HG03095 (cell line): ENCODE data around the gene AGRN.
"Not testable (repeated sequence)": the region's sequence is repeated elsewhere in the genome, so short reads cannot be mapped to it uniquely, and the experiment has no call there.

ENCODE experiments used
- ATAC-seq: cut with Tn5 transposase; IDR thresholded peaks from one replicate; pipeline ENCODE4 v1.9.1; 2021; ENCODE audit warnings: moderate library complexity; ENCODE audit not compliant: unreplicated experiment

The AGRN gene

DNA sequence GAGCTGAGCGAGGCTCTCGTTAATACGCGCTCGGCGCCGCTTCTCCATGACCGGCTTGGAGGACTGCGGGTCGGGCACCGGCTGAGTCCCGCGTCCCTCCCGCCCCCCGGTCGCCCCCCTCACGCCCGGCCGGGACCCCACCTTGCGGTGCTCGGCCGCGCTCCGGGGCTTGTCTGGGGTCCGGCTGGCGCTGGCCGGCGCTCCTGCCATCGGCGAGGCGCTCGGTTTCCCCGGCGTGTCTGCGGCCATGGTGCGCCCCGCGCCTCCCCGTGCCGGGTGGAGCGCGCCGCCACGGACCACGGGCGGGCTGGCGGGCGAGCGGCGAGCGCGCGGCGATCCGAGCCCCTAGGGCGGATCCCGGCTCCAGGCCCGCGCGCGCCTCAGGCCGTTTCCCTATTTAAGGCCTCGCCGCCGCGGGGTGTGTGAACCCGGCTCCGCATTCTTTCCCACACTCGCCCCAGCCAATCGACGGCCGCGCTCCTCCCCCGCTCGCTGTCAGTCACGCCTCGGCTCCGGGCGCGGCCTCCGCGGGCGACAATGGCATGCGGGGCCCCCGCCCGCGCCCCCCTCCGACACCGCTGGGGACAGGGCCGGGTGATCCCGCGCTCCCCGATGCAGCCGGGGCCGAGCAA lies 20.1 kb upstream of the AGRN start, which contains the start of gene HES4:
Gene HES4 (minus strand): TSS at position 373 of the 632 bp plus-strand sequence. CDS start 124 bp downstream, at position 249.
- ATAC-seq = no peak

DNA sequence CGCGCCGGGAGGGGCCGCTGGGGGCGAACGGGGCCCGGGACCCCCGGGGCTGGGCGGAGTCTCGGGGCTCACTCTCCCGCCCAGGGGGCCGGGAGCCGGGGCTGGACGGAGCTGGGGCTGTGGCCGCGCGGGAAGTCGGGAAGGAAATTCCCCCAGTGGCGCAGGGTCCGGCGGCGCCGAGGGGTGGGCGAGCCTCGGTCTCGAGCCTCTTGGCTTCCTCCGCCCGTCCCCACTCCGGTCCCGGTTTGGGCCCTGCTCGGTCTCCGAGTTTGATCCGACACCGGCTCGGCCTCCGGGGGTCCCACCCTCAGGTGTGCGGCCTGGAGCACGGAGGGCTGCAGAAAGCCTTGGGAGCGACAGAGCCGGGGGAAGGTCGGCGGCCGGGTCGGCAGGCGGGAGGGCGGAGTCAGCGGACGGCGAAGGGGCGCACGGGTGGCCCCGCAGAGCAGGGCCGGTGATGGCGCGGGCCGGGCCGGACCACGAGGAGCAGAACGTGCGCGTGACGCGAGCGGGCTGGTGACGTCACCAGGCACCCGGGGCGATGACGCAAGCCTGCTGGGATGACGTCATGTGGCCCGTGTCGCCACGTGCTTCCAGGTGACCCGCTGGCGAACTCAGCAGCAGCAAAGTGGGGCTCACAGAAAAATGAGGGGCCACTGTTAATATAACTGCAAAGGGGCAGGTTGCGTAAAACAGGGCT lies 19.4 kb upstream of the AGRN start:
- no peak for ATAC-seq

DNA sequence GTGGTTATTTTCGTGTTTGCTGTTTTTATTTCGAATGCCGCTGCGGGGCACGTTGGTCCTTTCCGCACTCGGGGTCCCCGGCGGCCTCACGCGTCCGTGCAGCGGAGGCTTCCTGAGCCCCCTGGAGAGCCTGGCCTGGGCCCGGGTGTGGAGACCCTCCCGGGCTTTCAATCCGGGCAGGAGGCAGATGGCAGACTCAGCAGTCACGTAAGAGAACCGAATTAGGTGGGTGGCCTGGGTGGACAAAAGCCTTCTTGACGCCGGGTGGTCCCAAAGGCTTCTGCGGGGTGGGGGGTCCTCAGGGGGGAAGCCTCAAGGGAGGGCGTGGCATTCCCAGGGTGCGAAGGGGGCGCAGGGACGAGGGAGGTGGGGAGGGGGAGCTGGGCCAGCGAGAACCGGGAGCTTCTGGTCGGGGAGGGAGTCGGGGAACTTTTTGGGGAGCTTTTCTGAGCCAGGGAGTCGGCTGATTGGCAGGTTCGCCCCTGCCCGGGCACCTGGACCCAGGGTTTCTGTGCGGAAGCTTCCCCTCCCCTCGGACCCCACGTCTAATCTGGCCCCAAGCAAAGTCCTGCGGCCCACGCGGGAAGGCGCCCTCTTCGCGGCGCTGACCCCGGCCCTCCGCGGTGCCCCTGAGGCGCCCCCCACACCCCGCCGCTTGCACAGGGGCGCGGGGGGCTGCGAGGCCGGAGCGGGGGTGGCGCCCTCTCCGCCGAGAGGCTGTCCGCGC lies 18.7 kb upstream of the AGRN start:
- ATAC-seq = no peak

DNA sequence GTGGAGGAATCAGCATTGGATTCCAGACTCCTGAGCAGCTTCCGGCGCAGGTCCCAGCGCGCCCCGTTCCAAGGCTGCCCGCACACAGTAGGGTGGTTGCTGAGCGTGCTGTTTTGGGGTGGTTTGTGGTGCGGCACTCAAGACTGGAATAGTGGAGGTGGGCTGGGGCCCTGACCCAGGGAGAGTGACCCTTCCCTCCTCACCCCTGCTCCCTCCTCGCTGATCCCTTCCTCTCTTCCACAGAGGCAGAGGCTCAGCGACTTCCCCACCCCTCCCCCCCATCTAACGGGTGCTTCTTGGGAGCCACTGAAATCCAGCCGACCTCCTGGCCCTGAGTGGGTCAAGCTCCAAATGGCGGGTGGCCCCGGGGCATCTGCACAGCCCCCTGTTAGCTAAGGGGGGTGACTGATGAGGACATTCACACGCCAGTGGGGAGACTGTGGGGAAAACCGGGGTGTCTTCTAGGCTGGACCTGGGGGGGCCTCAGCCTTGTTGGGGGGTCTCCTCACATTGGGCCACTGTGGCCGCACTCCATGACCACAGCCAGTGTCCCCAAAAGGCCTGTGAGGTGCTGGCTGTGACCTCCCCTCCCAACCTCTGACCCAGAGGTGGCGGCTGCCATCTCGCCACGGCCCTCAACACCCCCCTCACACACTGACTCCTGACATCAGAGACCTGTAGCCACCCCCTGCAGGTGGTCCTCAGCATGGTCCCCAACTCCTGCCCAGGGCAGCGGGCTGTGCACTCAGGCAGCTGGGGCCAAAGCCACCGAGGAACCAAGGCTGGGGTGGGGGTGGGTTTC lies 16.1 kb upstream of the AGRN start:
- no peak for ATAC-seq

DNA sequence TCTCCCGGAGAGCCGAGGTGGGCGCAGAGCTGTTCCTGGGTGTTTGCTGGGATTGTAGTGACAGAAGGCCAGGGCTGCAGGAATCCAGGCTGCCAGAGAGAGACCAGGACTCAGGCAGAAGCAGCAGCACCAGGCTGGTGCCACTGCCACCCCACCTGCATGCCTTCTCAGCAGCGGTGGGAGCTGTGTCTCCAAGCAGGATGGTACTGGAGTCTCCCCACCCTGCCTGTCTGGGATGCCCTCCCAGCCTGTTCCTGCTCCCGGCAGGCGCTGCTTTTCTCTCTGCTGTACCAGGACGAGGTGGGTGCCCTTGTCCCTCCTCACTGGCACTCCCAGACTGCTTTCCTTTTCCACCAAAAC lies 15.5 kb upstream of the AGRN start:
- no peak for ATAC-seq

DNA sequence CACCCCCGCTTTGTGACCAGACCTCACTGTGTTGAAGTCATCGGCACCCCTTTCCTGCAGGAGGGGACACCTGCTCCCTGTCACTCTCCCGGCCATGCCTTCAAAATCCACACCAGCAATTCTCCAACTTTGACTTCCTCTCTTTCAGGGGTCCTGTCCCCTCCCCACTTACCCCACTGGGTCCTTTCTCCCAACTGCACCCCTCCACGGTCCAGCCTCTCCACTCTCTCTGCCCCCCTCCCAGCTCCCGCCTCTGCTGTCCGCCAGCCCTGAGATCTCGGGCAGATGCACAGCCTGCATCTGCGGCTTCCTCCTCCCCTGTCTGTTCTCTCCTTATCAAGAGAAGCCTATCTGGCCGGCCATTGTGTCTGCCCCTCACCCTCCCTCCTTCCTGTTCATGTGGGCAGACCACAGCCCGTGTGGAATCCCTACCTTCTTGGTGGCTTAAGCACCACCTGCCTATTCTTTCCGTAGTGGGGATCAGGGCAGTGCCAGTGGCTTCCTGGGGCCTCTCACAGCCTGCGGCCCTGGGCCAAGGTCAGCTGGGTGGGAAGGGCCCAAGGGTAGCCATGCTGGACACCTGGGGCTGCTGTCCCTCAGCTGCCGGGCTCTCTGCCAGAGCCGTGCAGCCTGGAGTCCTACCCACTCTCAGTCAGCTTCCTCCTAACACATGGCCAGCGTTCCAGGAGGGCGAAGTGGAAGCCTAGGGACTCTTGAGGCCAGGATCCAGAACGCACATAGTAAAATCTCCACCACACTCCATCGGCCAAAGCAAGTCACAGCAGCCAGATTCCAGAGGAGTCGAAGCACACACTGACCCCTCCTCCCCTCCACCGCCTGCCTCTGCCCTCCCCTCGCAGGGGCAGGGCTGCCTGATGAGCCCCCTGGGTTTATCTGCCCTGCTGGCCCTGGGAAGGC lies 14.9 kb upstream of the AGRN start:
- ATAC-seq = no peak

DNA sequence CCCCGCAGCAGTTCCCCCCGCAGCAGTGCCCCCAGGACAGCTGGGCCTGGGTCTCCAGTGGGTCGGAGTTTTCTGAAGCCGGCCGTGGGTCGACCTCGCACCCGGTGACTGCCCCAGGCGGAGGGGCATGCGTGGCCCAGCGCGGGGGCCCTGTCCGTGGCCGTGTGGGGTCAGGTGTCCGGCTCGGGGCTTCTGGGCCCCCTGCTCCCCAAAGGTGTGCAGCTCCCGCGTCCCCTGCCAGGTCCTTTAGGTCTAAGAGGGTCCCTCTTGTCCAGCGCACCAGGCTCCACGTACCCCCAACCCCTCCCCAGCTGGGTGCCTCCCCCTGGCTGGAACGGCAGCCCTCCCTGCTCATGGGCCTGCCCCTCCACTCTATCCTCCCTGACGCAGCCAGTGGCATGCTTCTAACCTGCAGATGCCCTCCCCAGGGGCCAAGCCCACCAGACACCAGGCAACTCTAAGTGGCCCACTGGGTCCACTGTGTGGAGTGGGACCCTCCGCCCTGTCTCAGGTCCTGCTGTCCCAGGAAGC lies 14.1 kb upstream of the AGRN start:
- ATAC-seq = no peak

DNA sequence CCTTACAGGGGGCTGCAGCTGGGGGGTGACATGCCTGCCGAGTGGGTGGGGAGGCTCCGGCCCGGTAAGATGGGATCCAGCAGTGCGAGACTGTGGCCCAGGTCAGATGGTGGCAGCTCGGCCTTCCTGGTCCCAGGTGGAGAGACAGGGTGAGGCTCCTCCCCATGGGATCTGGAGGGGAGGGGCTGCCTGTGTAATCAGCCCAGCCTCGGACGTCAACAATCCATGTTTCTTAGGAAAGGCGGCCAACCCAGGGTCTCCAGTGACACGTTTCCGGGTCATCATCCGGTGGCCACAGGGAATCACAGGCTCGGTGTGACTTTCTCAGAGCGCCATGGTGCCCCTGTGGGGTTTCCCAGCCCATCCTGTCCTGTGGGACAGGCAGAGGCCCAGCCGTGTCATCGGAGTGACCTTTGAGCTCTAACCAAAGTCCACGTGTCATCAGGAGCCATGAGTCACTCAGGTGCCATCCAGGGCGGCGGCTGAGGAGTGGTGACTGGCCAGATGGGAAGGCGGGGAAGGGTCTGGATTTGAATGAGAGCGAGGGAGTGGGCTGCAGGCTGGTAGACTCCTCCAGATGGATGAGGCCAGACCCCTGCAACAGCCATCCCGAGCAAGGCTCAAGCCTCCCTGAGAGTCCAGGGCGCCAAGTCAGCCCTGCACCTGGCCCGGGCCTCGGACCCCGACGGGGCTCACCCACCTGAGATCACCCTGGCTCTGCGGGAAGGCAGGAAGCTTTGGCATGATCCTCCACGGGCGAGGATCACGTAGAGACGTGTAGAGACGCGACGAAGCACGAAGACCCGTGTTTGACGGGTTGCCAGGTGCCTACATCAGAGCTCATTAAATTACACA lies 13.4 kb upstream of the AGRN start:
- ATAC-seq = no peak

DNA sequence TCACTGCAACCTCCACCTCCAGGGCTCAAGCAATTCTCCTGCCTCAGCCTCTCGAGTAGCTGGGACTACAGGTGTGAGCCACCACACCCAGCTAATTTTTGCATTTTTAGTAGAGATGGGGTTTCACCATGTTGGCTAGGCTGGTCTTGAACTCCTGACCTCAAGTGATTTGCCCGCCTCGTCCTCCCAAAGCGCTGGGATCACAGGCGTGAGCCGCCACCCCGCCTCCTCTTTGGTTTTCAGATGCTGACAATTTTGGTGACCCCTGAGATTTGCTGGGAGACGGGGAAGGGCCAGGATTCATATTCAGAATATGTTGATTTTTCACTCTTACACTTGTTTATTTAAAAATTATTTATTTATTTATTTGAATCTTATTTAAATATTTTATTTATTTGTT lies 9.8 kb upstream of the AGRN start:
- ATAC-seq = not testable (repeated sequence)

DNA sequence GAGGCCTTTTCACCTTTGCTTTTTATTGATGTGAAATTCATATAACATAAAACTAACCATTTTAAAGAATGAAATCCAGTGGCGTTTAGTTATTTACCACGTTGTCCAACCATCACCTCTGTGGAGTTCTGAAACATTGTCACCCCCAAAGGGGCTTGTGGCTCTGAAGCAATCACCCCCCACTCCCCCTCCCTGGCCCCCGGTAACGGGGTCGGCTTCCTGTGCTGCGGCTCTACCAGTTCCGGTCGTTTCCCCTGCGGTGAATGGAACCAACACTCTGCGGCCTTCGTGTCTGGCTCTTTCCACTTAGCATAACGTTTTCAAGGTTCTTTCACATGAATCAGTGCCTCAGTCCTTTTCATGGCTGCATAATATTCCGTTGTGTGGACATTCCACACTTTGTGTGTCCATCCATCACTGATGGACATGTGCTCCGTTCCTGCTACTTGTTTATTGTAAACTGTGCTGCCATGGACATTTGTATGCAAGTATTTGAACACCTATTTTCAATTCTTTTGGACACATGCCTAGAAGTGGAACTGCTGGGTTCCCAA lies 8.4 kb upstream of the AGRN start:
- no peak for ATAC-seq

DNA sequence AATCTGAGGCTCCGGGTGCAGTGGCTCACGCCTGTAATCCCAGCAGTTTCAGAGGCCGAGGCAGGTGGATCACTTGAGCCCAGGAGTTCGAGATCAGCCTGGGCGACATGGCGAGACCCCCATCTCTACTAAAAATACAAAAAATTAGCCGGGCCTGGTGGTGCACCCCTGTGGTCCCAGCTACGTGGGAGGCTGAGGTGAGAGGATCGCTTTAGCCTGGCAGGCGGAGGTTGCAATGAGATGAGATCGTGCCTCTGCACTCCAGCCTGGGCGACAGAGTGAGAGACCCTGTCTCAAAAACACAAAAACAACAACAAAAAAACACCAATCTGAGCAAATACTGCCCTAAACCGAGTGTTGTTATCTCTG lies 7.2 kb upstream of the AGRN start:
- not testable (repeated sequence) for ATAC-seq

DNA sequence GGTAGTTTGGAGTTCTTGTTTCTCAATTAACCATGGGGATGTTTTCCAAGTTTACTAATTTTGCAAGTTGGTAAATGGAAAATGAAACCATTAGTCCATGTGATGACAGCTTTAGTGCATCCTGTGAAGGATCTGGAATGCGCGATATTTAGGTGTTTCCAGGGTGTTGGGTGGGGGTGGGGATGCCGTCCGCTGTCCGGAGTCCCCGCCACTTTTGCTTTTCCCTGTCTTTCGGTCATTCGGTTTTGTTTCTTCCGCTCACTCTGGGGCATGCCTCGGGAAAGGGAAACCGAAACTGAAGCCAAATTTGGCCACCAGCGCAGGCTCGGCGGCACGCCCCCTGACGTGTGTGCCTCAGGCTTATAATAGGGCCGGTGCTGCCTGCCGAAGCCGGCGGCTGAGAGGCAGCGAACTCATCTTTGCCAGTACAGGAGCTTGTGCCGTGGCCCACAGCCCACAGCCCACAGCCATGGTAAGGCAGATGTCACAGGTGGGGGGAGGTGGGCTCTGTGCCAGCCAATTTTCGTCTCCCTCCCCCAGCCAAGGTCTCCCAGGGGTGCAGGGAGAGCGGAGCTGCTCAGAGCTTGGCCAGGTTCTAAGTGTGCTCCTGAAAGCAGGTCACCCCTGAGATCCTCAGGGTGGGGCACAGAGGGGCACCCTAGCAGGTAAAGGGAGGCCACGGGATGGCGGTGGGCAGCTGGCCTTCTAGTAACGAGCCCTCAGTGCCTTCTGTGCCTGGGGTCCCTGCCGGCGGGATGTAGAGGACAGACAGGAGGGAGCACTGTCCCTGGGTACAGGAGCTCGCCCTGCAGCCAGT lies 6.6 kb upstream of the AGRN start, which contains the start of gene ISG15:
Gene ISG15 (plus strand): TSS at position 393 of the 817 bp plus-strand sequence. CDS start 77 bp downstream, at position 470.
- peak; percentile 76 for ATAC-seq

DNA sequence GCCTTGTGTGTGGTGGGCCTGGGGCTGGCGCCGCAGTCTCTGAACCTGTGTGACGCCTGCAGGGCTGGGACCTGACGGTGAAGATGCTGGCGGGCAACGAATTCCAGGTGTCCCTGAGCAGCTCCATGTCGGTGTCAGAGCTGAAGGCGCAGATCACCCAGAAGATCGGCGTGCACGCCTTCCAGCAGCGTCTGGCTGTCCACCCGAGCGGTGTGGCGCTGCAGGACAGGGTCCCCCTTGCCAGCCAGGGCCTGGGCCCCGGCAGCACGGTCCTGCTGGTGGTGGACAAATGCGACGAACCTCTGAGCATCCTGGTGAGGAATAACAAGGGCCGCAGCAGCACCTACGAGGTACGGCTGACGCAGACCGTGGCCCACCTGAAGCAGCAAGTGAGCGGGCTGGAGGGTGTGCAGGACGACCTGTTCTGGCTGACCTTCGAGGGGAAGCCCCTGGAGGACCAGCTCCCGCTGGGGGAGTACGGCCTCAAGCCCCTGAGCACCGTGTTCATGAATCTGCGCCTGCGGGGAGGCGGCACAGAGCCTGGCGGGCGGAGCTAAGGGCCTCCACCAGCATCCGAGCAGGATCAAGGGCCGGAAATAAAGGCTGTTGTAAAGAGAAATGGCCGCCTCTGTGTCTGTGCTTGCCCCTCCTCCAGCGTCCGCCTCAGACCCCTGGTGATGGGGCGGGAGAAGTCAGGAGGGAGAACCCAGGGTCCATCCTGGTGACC lies 5.8 kb upstream of the AGRN start:
- ATAC-seq = no peak

DNA sequence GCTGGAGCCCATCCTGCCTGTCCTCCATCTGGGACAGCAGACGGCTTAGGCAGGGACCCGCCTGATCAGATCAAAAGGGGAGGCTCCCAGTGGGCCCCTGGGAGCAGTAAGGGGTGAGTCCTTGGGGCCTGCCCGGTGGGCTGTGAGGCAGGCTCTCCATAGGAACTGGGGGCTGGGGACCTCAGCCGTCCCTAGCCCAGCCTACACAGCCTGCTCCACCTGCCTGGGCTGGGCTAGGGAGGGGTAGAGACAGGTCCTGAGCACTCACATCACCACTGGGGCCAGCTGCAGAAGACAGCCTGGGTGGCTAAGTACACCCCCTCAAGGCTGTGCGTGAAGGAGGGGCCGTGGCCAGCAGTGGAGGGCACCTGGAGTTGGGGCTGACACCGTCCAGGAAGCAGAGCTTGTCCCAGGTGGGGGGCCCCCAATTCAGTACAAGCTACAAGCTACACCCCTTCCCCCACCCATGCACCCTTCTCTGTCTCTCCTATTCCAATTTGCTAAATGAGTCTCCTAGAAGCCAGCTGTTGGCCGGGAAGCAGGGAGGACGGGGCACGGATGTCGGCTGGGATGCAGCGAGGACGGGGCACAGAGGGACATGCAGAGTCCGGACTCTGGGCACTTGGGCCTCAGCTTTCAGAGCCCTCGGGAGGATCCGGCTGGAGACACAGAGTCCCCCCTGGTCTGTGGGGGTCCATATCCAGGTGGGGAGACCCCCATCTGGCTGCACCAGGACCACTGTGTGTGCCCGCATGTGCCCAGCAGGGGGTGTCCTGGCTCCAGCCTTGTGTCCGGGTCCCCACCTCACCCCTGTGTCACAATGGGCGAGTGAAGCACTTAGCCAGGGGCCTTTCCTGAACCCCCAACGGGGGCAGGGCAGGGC lies 4.9 kb upstream of the AGRN start:
- ATAC-seq = no peak

DNA sequence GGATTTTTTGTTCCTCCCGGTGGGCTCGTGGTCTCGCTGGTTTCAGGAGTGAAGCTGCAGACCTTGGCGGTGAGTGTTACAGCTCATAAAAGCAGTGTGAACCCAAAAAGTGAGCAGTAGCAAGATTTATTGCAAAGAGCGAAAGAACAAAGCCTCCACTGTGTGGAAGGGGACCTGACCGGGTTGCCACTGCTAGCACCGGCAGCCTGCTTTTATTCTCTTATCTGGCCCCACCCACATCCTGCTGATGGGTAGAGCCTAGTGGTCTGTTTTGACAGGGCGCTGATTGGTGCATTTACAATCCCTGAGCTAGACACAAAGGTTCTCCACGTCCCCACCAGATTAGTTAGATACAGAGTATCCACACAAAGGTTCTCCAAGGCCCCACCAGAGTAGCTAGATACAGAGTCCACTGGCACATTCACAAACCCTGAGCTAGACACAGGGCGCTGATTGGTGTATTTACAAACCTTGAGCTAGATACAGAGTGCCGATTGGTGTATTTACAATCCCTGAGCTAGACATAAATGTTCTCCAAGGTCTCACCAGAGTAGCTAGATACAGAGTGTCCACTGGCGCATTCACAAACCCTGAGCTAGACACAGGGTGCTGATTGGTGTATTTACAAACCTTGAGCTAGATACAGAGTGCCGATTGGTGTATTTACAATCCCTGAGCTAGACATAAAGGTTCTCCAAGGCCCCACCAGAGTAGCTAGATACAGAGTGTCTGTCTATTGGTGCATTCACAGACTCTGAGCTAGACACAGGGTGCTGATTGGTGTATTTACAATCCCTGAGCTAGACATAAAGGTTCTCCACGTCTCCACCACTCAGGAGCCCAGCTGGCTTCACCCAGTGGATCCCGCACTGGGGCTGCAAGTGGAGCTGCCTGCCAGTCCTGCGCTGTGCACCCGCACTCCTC lies 2.3 kb upstream of the AGRN start:
- not testable (repeated sequence) for ATAC-seq
